ENCODE results near the gene PDCD7.

PDCD7 gene

GRCh38 chr15:65069779-65070546 lies 63.6 kb downstream of the PDCD7 start:
- DNase-seq, result no peak

GRCh38 chr15:65069179-65069578 lies 64.4 kb downstream of the PDCD7 start:
- DNase-seq, result no peak

GRCh38 chr15:65068403-65068788 lies 65.2 kb downstream of the PDCD7 start:
- no peak for DNase-seq

GRCh38 chr15:65067645-65068402 lies 65.8 kb downstream of the PDCD7 start, which contains the start of gene RASL12:
RASL12 (minus strand) TSS chr15:65067991; CDS start chr15:65067835, 156 bp downstream.
- peak in 1 of 3 experiments; percentile 21 for DNase-seq

All from NCI-H1417 (cell line).